K562 (cell line): Measurements from ENCODE around the gene ZNF564. TPM values are rescaled to one million over a fixed set of nuclear protein-coding genes. Genes with fewer than 3 reads are reported as not detected.

Source experiments
- ATAC-seq: fragments of 200-7000 bp; cut with Tn5 transposase; 3 replicates; pipeline ENCODE4 v1.9.1; 2020; ENCODE audit warnings: moderate library complexity
- BruUV-seq: library from RNA; stranded (reverse); fragments of 400-500 nt; replicated peaks from 2 replicates; lab custom pipeline; 2021; lab: Mats Ljungman, UMichigan
- CTCF ChIA-PET: fragments of 300-600 bp; formaldehyde crosslinking; extraction: SDS; loops from one replicate; lab custom pipeline; 2021; ENCODE audit warnings: low intra/inter-chr PET ratio; lab: Yijun Ruan, JAX
- POLR2A ChIA-PET: fragments of 300-600, 350-650 bp; sonication (Branson Sonifier 250); formaldehyde crosslinking; extraction: SDS; loops from one replicate; lab custom pipeline; 2021; ENCODE audit warnings: antibody characterized with exemption, inconsistent platforms; lab: Yijun Ruan, JAX
- DNase-seq, 4 experiments: peaks; one replicate each; pipeline versions ENCODE4 v3.0.0 to v3.0.0-alpha.2; 2011 to 2018; ENCODE audit warnings: low spot score in 3 of 4, mixed read lengths in 3 of 4; ENCODE audit errors: extremely low read depth in 1 of 4
- FAIRE-seq: peaks from 2 replicates; lab custom pipeline; 2011; peaks lifted over from hg19 to GRCh38; lab: Jason Lieb, UNC
- H2AFZ ChIP-seq: 2 replicates; pipeline ENCODE4 v1.6.0; 2011; ENCODE audit warnings: low read depth, low read length, control low read depth, inconsistent platforms
- H3K27ac ChIP-seq: fragments of 200-600 bp; 3 replicates; pipeline ENCODE4 v1.8.0; 2011; ENCODE audit warnings: low read depth, mild to moderate bottlenecking, control low read depth, inconsistent platforms, low read length, moderate library complexity, mixed read lengths; ENCODE audit errors: extremely low read depth
- H3K27me3 ChIP-seq, 2 experiments: fragments of 300-600 bp in 1 of 2; 2 replicates in 1 of 2; 3 replicates in 1 of 2; pipeline versions ENCODE4 v1.6.0 to v1.8.0; 2011; ENCODE audit warnings: inconsistent platforms in 2 of 2, low read length in 2 of 2, mild to moderate bottlenecking in 1 of 2, mixed read lengths in 1 of 2, moderate library complexity in 1 of 2; ENCODE audit not compliant: control insufficient read depth in 2 of 2, insufficient read depth in 2 of 2
- H3K36me3 ChIP-seq: fragments of 300-600 bp; 3 replicates; pipeline ENCODE4 v1.8.0; 2011; ENCODE audit warnings: mild to moderate bottlenecking, low read length, inconsistent platforms; ENCODE audit not compliant: control insufficient read depth, insufficient read depth
- H3K4me1 ChIP-seq, 2 experiments: fragments of 200-600 bp in 1 of 2; replicated peaks in 1 of 2; 2 replicates in 1 of 2; 3 replicates in 1 of 2; pipeline versions ENCODE4 v1.5.1 to v1.8.0; 2011; ENCODE audit warnings: inconsistent platforms in 2 of 2, low read length in 2 of 2, mild to moderate bottlenecking in 1 of 2, mixed read lengths in 1 of 2, moderate library complexity in 1 of 2; ENCODE audit not compliant: control insufficient read depth in 2 of 2, insufficient read depth in 2 of 2
- H3K4me2 ChIP-seq: 2 replicates; pipeline ENCODE4 v1.6.1; 2011; ENCODE audit warnings: low read length, control low read depth, inconsistent platforms, mixed read lengths; ENCODE audit not compliant: insufficient read depth
- H3K4me3 ChIP-seq: fragments of 200-600 bp; sonication (generic), shearing (Covaris generic); 2 replicates; pipeline ENCODE4 v1.5.1; 2016; ENCODE audit warnings: control low read depth, inconsistent platforms
- H3K79me2 ChIP-seq: fragments of 200-600 bp; 3 replicates; pipeline ENCODE4 v1.8.0; 2011; ENCODE audit warnings: low read length, inconsistent platforms; ENCODE audit not compliant: control insufficient read depth, insufficient read depth
- H3K9ac ChIP-seq, 2 experiments: 2 replicates each; pipeline versions ENCODE4 v1.6.0 to v1.6.1; 2011; ENCODE audit warnings: low read depth in 2 of 2, low read length in 2 of 2, control low read depth in 1 of 2, inconsistent platforms in 1 of 2, mild to moderate bottlenecking in 1 of 2, mixed read lengths in 1 of 2; ENCODE audit not compliant: insufficient read depth in 1 of 2
- H3K9me1 ChIP-seq: one replicate; pipeline ENCODE4 v1.6.0; 2011; ENCODE audit warnings: inconsistent platforms, mild to moderate bottlenecking, low read length, moderate library complexity; ENCODE audit not compliant: control insufficient read depth, insufficient read depth
- H3K9me3 ChIP-seq: replicated peaks from 2 replicates; pipeline ENCODE4 v1.5.1; 2011; ENCODE audit warnings: low read depth, low read length, inconsistent platforms; ENCODE audit not compliant: control insufficient read depth, insufficient read depth
- H4K20me1 ChIP-seq: replicated peaks from 2 replicates; pipeline ENCODE4 v1.6.1; 2011; ENCODE audit warnings: low read length, inconsistent platforms, mixed read lengths; ENCODE audit not compliant: control insufficient read depth, insufficient read depth
- ADNP ChIP-seq: fragments of 200-800 bp; sonication (Bioruptor generic); IDR thresholded peaks from 2 replicates; pipeline ENCODE4 v1.6.1; 2016; ENCODE audit warnings: missing genetic modification characterization, missing compliant biosample characterization
- ATF3 ChIP-seq, 2 experiments: fragments of 450-650 bp in 1 of 2; sonication (generic) in 1 of 2; formaldehyde crosslinking in 1 of 2; IDR thresholded peaks in 1 of 2; conservative IDR thresholded peaks in 1 of 2; 2 replicates each; pipeline versions ENCODE4 v1.6.1 to v1.8.1; 2016 to 2023; ENCODE audit warnings: mild to moderate bottlenecking in 2 of 2, moderate library complexity in 2 of 2, inconsistent platforms in 1 of 2, missing genetic modification reagents in 1 of 2
- BMI1 ChIP-seq: fragments of 150-350 bp; IDR thresholded peaks from 2 replicates; pipeline ENCODE4 v1.6.1; 2014; ENCODE audit warnings: low read length
- CLOCK ChIP-seq: fragments of 250-450 bp; sonication (Bioruptor Pico); IDR thresholded peaks from 2 replicates; pipeline ENCODE4 v1.4.0; 2020; ENCODE audit warnings: mild to moderate bottlenecking, moderate library complexity, borderline replicate concordance
- ELF4 ChIP-seq: fragments of 450-650 bp; formaldehyde crosslinking; IDR thresholded peaks from 2 replicates; pipeline ENCODE4 v1.4.0; 2022; ENCODE audit warnings: missing genetic modification characterization
- FOXO4 ChIP-seq: fragments of 450-650 bp; formaldehyde crosslinking; IDR thresholded peaks from 2 replicates; pipeline ENCODE4 v1.4.0; 2020; ENCODE audit warnings: mild to moderate bottlenecking, moderate library complexity
- ILK ChIP-seq: fragments of 450-650 bp; IDR thresholded peaks from 2 replicates; pipeline ENCODE4 v1.6.1; 2016; ENCODE audit warnings: missing genetic modification characterization, low read depth, mild to moderate bottlenecking, missing compliant biosample characterization, moderate library complexity, borderline replicate concordance
- KLF6 ChIP-seq: fragments of 250-450 bp; sonication (Bioruptor Pico); IDR thresholded peaks from 2 replicates; pipeline ENCODE4 v1.4.0; 2020; ENCODE audit warnings: mild to moderate bottlenecking, moderate library complexity, borderline replicate concordance
- MECOM ChIP-seq: fragments of 250-450 bp; sonication (Bioruptor Pico); IDR thresholded peaks from 2 replicates; pipeline ENCODE4 v1.8.0; 2022; ENCODE audit warnings: inconsistent platforms
- POLR3G ChIP-seq: IDR thresholded peaks from 2 replicates; pipeline ENCODE4 v1.6.1; 2011; ENCODE audit not compliant: insufficient read length, insufficient replicate concordance; ENCODE audit errors: extremely low read depth
- SRSF7 ChIP-seq: fragments of 200-400 bp; formaldehyde crosslinking; optimal IDR thresholded peaks from 2 replicates; pipeline ENCODE3; 2017; ENCODE audit warnings: mild to moderate bottlenecking, low read depth, low read length
- ZNF140 ChIP-seq: fragments of 250-450 bp; sonication (Bioruptor Pico); IDR thresholded peaks from 2 replicates; pipeline ENCODE4 v1.8.0; 2021; ENCODE audit warnings: moderate library complexity, mild to moderate bottlenecking, inconsistent platforms
- ZNF717 ChIP-seq: fragments of 250-450 bp; sonication (Bioruptor Pico); IDR thresholded peaks from 2 replicates; pipeline ENCODE4 v1.5.0; 2021
- ZNF778 ChIP-seq: fragments of 450-650 bp; formaldehyde crosslinking; IDR thresholded peaks from 2 replicates; pipeline ENCODE4 v1.4.0; 2020; ENCODE audit warnings: mild to moderate bottlenecking, moderate library complexity
- ZSCAN29 ChIP-seq: fragments of 450-650 bp; IDR thresholded peaks from 2 replicates; pipeline ENCODE4 v1.6.1; 2017
- WGBS: fragments of 100-300 bp; shearing (Covaris generic); methylation state at CpG from one replicate; pipeline ENCODE4 v1.1.6; 2016; ENCODE audit warnings: low coverage, mixed read lengths; ENCODE audit not compliant: insufficient coverage; ENCODE audit errors: missing lambda C conversion rate; 5-methylcytosine and 5-hydroxymethylcytosine counted together
- in situ Hi-C: fragments of 300-500 bp; cut with MboI; formaldehyde crosslinking; loops from 4 replicates; pipeline ENCODE4 v1.15.0; 2018; ENCODE audit warnings: inconsistent platforms, mixed read lengths
- intact Hi-C: fragments of 100-400 bp; cut with micrococcal nuclease; formaldehyde crosslinking; loops from 2 replicates; pipeline ENCODE4 v1.14.2; 2022
- polyA plus RNA-seq, 8 experiments: library from polyadenylated mRNA; depleted of rRNA in 4 of 8; stranded (reverse) in 5 of 8; unstranded in 3 of 8; fragments of >200 nt; fragmentation: Nextera tagmentation in 2 of 8; fragmentation: Illumina TruSeq in 1 of 8; extraction: Ambion mirVana in 2 of 8; extraction: Trizol in 1 of 8; gene quantifications; 2 replicates each; pipeline versions ENCODE4 v1.2.1 to v1.2.3, GENCODE V29; 2011 to 2014; ENCODE audit warnings: inconsistent platforms in 1 of 8, missing spikeins in 1 of 8
- total RNA-seq, 7 experiments: library from RNA; depleted of rRNA in 6 of 7; stranded (reverse); fragments of >200 nt in 6 of 7; fragmentation: Illumina TruSeq in 2 of 7; extraction: Trizol in 2 of 7; gene quantifications; 2 replicates each; pipeline versions ENCODE4 v1.2.1 to v1.2.3, GENCODE V29; 2011 to 2021; ENCODE audit warnings: low replicate concordance in 1 of 7

The ZNF564 gene
- total and polyA plus RNA-seq, 9 of the 15 experiments (the other 6 are each of a cell fraction or from before 2014, with no cell fraction given): 1.4 to 8.1 (median 5.6) TPM

GRCh38 chr19:12596485-12596884 lies 45.2 kb upstream of the ZNF564 start:
- H3K79me2 ChIP-seq: no peaks in the 10 kb centered on the region
- no TSS peak for BruUV-seq
- FAIRE-seq (no peak), ATAC-seq (no peak), DNase-seq (no peak)
- intact Hi-C loops: no loop called here
- no peaks in the 10 kb centered on the region for H3K9me1 ChIP-seq
- no peak for TF ChIP-seq CLOCK (CRISPR knock-in tag)
- TF ChIP-seq ILK (tag): no peak
- no peak for TF ChIP-seq ZNF778 (CRISPR knock-in tag)
- TF ChIP-seq ADNP (tag): no peak
- TF ChIP-seq POLR3G: no peak
- TF ChIP-seq FOXO4: no peak
- TF ChIP-seq ZSCAN29: no peak
- no peak for TF ChIP-seq ZNF140 (CRISPR knock-in tag)
- no peak for TF ChIP-seq ELF4 (CRISPR knock-in tag)
- no peak for TF ChIP-seq MECOM
- no peak for TF ChIP-seq BMI1
- TF ChIP-seq KLF6 (CRISPR knock-in tag): no peak
- TF ChIP-seq ZNF717 (CRISPR knock-in tag): no peak
- no peak for TF ChIP-seq SRSF7
- no peak for TF ChIP-seq ATF3 (IDR thresholded peaks at IDR 0.05)
- TF ChIP-seq ATF3 (CRISPR knock-in tag; conservative IDR thresholded peaks at IDR 0.05): no peak
- H3K9me3 ChIP-seq: 0 out of 2 replicates have a peak, but pooled peaks cover 2% of the 10 kb centered on the region
- in situ Hi-C loops: no loop called here
- no peak overlapping the region for H3K4me2 ChIP-seq
- ChIA-PET CTCF (no interaction called here), POLR2A (no interaction called here)
- no peaks in the 10 kb centered on the region for H3K27me3 ChIP-seq
- no peak overlapping the region for H3K27ac ChIP-seq
- no peaks in the 10 kb centered on the region for H4K20me1 ChIP-seq
- H3K4me1 ChIP-seq: no peaks in the 10 kb centered on the region
- no peak overlapping the region for H2AFZ ChIP-seq
- no peak overlapping the region for H3K9ac ChIP-seq
- no peaks in the 10 kb centered on the region; the same call in 2 of the 3 replicates for H3K36me3 ChIP-seq
- H3K4me3 ChIP-seq: no peak overlapping the region
- WGBS: 93% methylated on average over 11 of the region's 11 CpGs
